HG03521 (cell line): Measurements from ENCODE around the gene UBE2I.
"Not testable (repeated sequence)": the region's sequence is repeated elsewhere in the genome, so short reads cannot be mapped to it uniquely, and the experiment has no call there.

Experiments
- ATAC-seq: cut with Tn5 transposase; IDR thresholded peaks from one replicate; pipeline ENCODE4 v1.9.1; 2021; ENCODE audit warnings: mild to moderate bottlenecking, moderate library complexity; ENCODE audit not compliant: unreplicated experiment

UBE2I gene

GRCh38 chr16:1292208-1292607 is 17.2 kb upstream of the UBE2I start:
- not testable (repeated sequence) for ATAC-seq

DNA sequence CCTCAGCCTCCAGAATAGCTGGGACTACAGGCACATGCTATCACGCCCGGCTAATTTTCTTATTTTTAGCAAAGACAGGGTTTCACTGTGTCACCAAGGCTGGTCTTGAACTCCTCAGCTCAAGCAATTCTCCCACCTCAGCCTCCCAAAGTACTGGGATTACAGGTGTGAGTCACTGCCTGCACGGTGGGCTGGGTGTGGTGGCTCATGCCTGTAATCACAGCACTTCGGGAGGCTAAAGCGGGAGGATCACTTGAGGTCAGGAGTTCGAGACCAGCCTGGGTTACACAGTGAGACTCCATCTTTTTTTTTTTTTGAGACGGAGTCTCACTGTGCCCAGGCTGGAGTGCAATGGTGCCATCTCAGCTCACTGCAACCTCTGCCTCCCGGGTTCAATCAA is 16.6 kb upstream of the UBE2I start:
- ATAC-seq, result not testable (repeated sequence)

GRCh38 chr16:1293921-1294656 is 15.3 kb upstream of the UBE2I start:
- ATAC-seq, result no peak

- no peak for ATAC-seq
Observed at GRCh38 chr16:1295465-1295864, 14.0 kb upstream of the UBE2I start.

DNA sequence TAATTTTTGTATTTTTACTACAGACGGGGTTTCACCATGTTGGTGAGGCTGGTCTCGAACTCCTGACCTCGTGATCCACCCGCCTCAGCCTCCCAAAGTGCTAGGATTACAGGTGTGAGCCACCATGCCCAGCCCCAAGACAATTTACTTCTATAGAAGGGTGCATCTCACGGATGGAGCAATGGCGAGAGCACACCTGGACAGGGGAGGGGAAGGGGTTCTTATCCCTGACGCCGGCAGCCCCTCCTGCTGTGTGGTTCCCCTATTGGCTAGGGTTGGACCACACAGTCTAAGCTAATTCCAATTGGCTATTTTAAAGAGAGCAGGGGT is 12.8 kb upstream of the UBE2I start:
- not testable (repeated sequence) for ATAC-seq

- ATAC-seq, result no peak
Observed at GRCh38 chr16:1297018-1297696, 12.3 kb upstream of the UBE2I start.

DNA sequence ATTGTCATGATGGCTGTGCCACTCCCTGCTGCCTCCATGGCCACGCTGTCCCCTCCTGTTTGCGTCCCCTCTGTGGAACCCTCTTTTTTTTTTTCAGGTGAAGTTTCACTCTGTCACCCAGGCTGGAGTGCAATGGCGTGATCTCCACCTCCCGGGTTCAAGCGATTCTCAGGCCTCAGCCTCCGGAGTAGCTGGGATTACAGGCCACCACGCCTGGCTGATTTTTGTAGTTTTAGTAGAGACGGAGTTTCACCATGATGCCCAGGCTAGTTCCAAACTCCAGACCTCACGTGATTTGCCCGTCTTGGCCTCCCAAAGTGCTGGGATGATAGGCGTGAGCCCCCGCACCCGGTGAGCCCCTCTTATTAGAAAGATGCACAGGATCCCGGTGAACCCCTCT is 11.0 kb upstream of the UBE2I start:
- ATAC-seq, result no peak

- no peak for ATAC-seq
Observed at GRCh38 chr16:1299012-1299867, 10.2 kb upstream of the UBE2I start.

DNA sequence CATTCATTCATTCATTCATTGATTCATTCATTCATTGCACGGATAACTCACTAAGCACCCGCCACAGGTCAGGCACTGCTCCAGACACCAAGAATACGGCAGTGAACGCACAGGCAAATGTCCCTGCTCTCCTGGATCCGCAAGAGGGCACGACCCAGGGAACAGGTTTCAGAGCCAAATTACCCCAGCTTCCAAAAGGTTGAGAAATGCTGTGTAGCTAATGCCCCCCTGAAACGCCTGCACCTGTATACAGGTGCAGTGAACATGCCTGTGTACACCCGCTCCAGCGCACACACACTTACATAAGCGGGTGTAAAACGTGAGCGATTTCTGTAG is 9.6 kb upstream of the UBE2I start:
- ATAC-seq, result no peak

- no peak for ATAC-seq
Observed at GRCh38 chr16:1300664-1301476, 8.6 kb upstream of the UBE2I start.

GRCh38 chr16:1301562-1301961 is 7.9 kb upstream of the UBE2I start:
- ATAC-seq, result no peak

- ATAC-seq, result no peak
Observed at GRCh38 chr16:1305823-1306222, 3.6 kb upstream of the UBE2I start.

- no peak for ATAC-seq
Observed at GRCh38 chr16:1306334-1306733, 3.1 kb upstream of the UBE2I start.

DNA sequence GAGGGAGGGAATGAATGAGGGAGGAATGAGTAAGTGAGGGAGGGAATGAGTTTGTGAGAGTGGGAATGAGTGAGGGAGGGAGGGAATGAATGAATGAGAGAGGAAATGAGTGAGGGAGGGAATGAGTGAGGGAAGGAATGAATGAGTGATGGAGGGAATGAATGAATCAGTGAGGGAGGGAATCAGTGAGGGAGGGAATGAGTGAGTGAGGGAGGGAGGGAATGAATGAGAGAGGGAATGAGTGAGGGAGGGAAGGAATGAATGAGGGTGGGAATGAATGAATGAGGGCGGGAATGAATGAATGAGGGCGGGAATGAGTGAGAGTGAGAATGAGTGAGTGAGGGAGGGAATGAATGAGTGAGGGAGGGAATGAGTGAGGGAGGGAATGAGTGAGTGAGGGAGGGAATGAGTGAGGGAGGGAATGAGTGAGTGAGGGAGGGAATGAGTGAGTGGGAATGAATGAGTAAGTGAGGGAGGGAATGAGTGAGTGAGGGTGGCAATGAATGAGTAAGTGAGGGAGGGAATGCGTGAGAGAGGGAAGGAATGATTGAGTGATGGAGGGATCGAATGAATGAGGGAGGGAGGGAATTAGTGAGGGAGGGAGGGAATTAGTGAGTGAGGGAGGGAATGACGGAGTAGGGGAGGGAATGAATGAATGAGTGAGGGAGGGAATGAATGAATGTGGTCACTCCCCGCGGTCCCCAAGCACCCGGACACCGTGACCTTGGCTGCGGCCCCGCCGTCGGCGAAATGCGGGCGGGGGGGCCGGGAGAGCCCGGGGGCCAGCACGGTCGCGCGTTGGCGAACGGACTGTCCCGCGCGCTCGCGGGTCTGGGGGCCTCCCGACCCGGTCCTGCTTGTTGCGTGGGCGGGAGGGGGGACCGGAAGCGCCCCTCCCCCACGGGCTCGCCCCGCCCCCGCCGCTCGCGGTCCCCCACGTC is 1.1 kb upstream of the UBE2I start:
- ATAC-seq, result no peak

GRCh38 chr16:1309888-1310831 is 724 bp downstream of the UBE2I start:
- ATAC-seq, result peak; percentile 14

DNA sequence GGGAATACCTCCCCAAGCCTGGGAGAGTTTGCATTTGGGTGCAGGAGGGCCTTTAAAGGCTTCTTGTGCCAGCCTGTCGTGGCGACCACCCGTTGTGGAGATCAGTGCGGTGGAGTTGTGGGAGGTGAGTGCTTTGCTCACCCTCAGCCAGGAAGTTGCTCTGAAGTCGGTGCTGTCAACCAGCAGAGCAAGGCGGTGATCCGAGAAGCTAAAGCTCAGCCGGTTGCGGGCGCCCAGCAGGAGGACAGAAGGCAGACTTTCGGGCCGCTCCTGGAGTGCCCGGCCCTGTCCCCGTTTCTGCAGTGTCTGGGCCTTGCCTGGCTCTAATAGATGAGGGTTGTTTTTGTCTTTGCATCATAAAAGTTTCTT is 1.4 kb downstream of the UBE2I start:
- ATAC-seq, result no peak

DNA sequence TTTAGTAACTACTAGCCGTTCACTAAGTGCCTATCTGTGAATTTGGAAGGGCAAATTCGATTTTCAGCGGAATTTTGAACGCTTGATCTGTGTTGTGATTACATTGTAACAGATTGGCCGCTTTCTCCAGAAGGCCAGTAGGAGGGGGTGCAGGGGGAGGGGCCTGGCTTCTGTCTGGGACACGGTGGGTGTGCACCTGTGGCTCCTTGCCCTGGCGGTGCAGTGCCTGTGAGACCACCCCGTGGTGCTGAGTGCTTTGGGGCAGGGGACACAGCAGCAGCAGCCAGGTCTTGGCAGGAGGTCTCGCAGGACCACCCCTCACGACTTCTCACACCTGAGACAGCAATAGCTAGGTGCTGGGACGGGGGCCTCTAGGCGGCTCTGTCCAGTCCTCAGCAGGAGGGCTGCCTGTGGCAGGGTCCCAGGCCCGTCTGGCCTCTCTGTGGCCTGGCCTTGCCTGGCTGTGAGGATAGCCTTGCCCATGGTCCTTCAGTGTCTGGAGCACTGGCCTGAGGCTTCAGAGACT is 1.8 kb downstream of the UBE2I start:
- no peak for ATAC-seq

- ATAC-seq, result no peak
Observed at GRCh38 chr16:1311738-1312466, 2.5 kb downstream of the UBE2I start.
